ENCODE data around the gene FOXA1.

FOXA1 gene

DNA sequence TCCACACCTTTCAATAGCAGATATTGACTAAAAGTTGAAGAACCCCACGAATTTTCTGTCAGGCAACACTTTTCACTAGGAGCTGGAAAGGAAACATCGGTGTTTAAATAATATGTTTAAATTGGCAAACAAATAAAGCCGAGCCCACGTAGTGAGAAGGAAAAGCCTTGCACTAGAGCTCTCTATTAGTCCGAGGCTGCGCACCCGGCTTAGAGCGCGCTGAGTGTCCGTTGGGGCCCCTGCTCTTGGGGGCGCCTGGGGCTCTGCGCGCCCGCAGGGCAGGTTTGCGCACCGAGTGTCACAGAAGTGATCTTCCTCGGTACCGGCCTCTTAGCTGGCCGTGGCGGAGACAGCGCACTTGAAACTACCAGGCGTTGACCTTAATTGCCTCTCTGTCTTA lies 6.8 kb upstream of the FOXA1 start:
- DNase-seq, result no peak

- DNase-seq, result no peak
These were observed 6.1 kb upstream of the FOXA1 start for GRCh38 chr14:37600880-37601741.

DNA sequence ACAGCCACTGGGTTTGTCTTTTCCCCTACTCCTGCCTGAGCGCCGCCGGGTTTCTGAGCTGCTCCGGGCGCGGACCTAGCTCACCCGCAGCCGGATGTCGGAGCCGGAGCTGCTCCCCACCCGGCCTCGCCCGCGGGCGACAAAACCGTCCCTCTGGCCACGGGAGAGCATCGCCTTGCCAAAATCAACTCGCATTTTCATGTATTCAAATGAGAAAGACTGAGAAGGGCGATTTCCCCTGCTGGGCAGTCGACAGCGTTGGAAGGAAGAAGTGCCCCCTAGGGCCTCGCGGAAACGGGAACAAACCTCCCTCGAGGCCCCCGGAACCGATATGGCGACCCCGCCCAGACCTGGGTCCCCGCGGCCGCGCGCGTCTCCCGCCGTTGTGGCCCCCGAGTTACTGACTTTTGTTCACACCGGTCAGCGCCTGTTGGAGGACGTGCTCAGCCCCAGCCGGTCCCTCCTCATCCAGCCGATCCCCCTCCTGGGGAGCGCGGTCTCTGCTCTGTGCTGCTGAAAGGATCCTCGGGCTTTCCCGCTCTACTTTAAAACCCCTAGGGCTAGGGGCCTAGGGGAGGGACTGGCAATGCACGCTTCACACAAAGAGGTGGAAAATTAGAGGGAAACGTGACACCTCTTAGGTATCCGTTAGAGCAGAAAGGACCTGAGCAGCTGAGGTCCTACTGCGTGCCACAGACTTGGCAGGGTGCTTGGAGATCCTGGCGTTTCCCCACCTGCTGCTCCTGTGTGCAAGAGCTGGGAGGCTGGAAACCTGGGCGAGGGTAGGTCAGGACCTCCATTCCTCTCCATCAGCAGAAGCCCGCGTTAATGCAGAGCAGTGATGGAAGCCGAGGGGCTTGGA lies 4.7 kb upstream of the FOXA1 start:
- DNase-seq, result no peak

GRCh38 chr14:37598747-37599506 lies 3.9 kb upstream of the FOXA1 start:
- DNase-seq, result no peak

DNA sequence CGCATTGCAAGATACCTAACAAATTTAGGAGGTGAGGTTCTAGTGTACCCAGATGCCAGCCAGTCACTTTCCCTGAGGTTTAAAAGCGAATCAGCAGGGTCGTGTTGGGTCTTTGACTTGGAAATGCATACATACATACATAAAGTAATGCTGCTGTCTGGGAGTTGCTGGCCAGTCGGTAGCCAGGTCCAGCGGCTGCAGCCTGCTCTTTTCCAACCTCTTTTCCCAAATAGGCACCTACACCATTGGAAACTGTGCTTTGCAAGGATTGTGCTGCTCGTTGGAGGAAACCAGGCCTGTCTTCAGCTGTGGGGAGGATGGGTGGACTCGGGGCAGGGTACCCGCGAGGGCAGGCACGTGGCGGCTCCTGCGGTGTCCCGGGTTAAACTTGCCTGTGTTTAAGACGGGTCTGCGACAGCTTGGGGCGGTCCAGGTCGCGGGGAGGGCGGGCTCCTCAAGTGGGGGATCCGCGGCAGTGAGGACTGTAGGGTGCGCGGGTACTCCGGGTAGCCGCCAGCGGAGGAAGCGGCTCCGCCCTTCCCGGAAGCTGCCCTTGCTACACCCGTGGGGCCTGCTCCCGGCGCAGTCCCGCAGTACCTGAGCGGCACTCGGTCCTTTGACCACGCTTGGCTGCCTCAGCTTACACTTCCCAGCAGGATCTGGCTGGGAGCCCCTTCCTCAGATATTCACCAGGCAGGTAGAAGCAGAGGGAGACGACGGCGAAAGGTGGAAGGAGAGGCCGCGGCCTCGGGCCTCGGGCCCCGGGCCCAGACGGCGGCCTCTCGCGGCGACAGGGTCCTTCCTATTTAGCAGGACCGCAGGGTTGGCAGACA lies 3.1 kb upstream of the FOXA1 start:
- DNase-seq, result no peak

GRCh38 chr14:37597538-37597913 lies 2.5 kb upstream of the FOXA1 start:
- no peak for DNase-seq

- DNase-seq, result no peak
These were observed 1.9 kb upstream of the FOXA1 start for GRCh38 chr14:37596790-37597472.

- DNase-seq, result peak; percentile 22
These were observed 966 bp upstream of the FOXA1 start for GRCh38 chr14:37595809-37596621.

DNA sequence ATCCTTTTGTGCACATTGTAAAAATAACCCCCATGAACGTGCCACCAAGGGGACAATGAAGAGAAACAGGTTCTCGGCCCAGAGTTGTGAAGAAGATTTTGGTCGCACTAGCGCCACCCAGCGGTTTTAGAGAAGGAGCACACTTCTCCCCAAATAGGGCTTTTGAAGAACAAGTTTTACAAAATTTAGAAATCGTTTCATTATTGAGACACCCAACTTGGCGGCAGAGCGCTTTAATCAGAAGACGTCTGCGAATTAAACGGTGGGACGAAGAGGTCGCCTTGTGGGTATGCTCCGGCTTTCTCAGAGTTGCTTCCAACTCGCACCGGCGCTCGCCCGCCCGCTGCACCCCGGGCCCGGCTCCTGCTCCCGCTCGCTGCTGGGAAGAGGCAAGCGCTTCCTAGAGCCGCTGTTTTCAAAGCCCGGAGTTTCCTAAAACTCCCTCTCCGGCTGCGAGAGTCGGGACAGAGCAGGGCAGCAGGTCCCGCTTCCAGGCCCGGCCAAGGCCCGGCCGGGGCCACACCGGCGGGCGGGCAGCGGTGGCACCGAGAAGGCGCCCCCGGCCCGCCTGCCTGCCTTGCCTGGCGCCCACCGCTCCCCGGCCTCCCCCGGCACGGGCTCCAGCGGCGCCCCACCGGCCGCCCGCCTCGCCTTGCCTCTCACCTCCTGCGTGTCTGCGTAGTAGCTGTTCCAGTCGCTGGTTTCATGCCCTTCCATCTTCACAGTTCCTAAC lies 645 bp downstream of the FOXA1 start:
- DNase-seq, result peak; percentile 21

DNA sequence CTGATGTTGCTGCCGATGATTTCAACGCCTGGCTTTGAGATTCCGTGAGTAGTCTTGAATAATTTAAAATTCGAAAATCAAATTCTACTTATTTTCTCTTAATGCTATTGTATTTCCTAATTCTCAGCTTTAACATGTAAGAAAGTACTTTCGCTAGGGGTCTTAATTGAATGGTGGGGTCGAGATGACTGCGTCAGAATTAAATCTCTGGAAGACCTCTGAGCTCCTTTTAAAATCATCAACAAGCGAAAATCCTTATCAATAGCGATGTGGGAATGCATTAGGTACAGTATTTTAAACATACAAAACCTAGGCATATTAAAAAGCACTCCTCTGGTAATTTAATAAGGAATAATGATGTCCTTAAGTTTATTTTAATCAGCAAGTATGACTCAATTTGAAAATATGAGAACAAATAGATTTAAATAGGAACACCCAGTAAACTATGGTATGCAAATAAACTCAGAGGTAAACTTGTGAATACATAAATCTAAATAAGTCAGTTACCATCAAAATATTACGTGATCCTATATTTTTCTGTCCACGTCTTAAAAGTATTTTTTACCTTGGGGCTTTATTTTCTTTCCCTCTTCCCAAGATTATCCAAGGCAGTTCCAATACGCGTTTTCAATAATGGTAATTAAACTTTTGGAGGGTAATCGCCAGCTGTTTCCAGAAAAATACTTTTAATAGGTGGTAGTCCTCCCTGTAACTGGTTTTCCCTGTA lies 1.4 kb downstream of the FOXA1 start:
- no peak for DNase-seq

GRCh38 chr14:37592482-37593408 lies 2.3 kb downstream of the FOXA1 start:
- DNase-seq, result no peak

- DNase-seq, result no peak
These were observed 3.0 kb downstream of the FOXA1 start for GRCh38 chr14:37591941-37592481.

- DNase-seq, result no peak
These were observed 3.6 kb downstream of the FOXA1 start for GRCh38 chr14:37591311-37591940.

- DNase-seq, result no peak
These were observed 4.5 kb downstream of the FOXA1 start for GRCh38 chr14:37590428-37591139.

DNA sequence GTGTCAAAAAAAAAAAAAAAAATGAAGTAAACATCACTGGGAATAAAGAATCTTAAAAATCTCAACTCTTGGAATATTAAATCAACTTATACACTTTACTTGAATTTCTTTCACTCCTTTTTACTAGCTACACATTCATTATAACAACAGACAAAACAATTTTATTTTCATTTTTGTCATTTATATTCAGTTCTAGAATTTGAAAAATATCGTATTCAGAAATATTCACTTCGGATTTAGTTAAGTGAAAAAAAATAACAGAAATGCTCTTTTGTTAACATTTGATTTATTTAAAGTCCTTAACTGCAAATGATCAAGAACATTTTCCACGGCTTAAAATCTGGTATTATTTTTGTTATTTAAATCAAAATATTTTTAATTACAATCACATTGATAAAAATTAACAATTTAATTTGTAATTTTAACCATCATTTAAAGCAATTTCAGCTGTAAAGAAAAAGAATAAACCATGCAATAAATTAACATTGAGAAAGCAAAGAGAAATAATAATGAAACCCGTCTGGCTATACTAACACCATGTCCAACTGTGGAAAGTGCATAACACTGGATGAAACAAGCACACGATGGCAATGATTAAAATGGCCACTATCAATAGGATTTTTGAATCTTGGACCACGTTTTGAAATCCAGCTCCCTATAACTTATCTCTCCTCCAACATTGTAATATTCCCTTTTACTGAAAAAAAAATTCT lies 5.2 kb downstream of the FOXA1 start:
- no peak for DNase-seq

Data from CD4-positive, alpha-beta T cell treated with Interleukin-17A for 1 hour (primary cell).